NCI-H128 (cell line): ENCODE measurements around the gene EMID1.

Experiments used
- DNase-seq: peaks from one replicate; lab custom pipeline; 2025; ENCODE audit not compliant: unreplicated experiment; lab: John Stamatoyannopoulos, UW

The EMID1 gene

GRCh38 chr22:29288837-29289236 lies 83.1 kb downstream of the EMID1 start:
- no peak for DNase-seq

DNA sequence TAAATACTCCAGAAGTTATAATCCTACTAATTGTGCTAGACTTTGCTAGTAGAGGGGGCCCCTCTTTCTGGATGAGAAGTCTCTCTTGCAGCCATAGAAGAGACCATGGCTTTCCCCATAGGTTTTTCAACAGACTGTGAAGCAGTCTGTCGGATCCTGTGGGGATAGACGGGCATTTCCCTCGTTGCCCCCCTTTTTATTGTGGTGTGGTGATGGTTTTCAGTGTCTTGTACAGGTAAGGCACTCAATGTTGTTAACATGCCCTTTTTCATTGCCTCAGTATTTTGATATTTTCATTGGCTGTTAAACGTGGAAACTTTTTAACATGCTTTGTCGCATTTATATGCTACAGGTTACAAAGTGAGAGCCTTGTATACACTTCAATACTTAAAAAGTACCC lies 84.4 kb downstream of the EMID1 start:
- no peak for DNase-seq

DNA sequence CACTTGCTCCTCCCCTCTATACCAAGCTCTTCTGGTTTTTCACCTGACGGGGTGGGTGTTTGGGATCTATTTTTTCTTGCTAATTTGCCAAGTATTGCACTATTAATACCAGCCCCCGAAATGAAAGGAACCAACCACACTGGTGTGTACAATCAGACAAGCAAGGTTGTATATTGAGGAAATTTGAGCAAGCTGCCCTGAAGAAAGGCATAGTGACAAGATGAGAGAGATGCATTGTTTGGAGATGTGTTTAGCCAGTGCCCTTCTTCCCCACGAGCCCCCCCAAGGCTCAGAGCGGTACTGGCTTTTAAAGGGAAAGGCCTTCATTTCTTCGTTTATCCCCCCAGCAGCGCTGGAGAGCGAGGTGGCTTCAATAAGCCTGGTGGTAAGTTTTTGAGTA lies 85.5 kb downstream of the EMID1 start:
- no peak for DNase-seq

DNA sequence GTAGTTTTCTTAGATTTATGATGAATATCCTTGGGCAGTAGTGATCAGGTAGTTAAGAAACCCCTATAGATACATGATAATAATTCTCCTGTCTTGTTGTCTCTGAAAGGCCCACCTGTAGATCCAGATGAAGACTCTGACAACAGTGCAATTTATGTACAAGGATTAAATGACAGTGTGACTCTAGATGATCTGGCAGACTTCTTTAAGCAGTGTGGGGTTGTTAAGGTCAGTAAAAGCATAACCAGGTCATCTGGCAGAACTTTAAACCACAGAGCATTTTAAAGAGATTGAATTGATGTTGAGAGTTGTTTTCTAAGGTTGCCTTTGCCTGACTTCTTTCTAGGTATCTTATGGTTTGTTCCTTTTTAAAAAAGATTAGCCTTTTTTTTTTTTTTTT lies 86.7 kb downstream of the EMID1 start:
- DNase-seq, result no peak

DNA sequence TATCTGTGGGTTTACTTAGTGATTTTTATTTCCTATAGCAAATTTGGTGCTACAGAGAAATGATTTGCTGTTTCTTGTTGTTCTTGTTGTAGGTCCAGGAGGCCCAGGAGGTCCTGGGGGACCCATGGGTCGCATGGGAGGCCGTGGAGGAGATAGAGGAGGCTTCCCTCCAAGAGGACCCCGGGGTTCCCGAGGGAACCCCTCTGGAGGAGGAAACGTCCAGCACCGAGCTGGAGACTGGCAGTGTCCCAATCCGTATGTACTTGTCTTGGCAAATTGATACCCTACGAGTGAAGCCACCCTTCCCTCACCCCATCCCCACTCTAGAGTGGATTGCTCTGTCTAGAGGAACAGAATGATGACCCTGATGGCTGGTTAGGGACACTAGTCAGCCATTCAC lies 92.9 kb downstream of the EMID1 start:
- no peak for DNase-seq

GRCh38 chr22:29299136-29299900 lies 93.6 kb downstream of the EMID1 start:
- no peak for DNase-seq

GRCh38 chr22:29300467-29300806 lies 94.7 kb downstream of the EMID1 start:
- no peak for DNase-seq

GRCh38 chr22:29300807-29301601 lies 95.3 kb downstream of the EMID1 start:
- DNase-seq, result no peak

DNA sequence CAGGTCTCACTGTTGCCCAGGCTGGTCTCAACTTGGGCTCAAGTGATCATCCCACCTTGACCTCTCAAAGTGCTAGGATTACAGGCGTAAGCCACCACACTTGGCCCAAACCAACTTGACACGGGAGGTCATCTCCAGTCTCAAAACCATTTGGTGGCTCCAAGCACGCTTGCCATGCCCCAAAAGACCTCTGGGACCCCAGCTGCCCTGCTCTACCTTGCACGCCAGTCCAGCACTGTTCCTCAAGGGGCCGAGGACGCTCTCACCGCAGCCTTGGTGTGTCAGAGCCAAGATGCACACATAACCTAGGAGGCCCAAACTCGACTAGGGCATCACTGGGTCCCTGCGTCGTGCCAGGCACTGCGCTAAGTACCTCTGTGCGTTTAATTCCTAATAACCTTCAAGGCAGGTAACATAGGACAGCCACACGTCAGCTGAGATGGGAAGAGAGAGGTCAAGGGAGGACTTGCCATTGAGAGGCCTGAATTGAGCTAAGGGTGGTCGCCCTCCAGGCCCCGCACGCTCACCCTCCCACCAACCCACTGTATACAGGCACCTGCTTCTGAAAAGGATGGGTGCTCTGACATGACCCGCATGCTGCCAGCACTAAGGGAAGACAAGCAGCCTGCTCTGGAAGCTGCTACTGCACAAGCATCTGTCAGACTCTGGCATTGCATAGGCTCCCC lies 96.2 kb downstream of the EMID1 start:
- DNase-seq, result no peak

GRCh38 chr22:29302402-29302680 lies 96.6 kb downstream of the EMID1 start:
- DNase-seq, result no peak

GRCh38 chr22:29302681-29303465 lies 97.2 kb downstream of the EMID1 start:
- DNase-seq, result no peak

GRCh38 chr22:29305836-29306174 lies 100.1 kb downstream of the EMID1 start:
- DNase-seq, result no peak

GRCh38 chr22:29306175-29306834 lies 100.6 kb downstream of the EMID1 start, which contains the start of gene GAS2L1:
TSS of gene GAS2L1 (plus strand) at chr22:29306650. CDS start at chr22:29308106, 1,456 bp downstream.
- DNase-seq, result no peak

GRCh38 chr22:29306835-29307595 lies 101.3 kb downstream of the EMID1 start:
- peak; percentile 2 for DNase-seq

- DNase-seq, result no peak
Observed at GRCh38 chr22:29307596-29308147, 102.0 kb downstream of the EMID1 start.

- no peak for DNase-seq
Observed at GRCh38 chr22:29308148-29308790, 102.6 kb downstream of the EMID1 start.

DNA sequence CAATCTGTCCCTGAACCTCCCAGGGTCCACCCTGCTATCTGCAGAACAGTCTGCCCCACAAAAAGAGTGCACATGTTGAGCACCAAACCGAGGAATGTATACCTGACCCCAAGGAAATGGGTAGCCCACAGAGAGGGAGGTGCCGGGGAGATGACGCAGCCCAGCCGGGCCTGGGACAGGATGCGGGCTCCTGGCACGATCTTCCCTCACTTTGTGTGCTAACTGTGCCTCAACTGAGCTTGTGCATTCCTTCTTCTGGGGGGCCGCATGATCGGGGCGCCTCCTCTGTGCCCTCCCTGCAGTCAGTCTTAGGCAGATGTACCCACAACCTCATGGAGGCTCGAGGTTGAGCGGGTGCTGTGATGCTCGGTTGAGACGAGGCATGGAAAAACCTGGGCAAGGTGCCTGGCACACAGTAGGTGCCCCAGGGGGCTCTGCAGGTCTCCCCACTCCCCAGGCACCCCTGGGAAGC lies 103.1 kb downstream of the EMID1 start:
- DNase-seq, result no peak
